ENCODE data around the gene CKAP2.
A peak's percentile ranks its signal among the peaks of the same experiment; 100 is the strongest.
"Not testable (repeated sequence)": the region's sequence is repeated elsewhere in the genome, so short reads cannot be mapped to it uniquely, and the experiment has no call there.

The CKAP2 gene

GRCh38 chr13:52454459-52454819, 839 bp upstream of the CKAP2 start:
- no peak for DNase-seq

- DNase-seq = peak; percentile 69 to 71
These were observed 381 bp downstream of the CKAP2 start for GRCh38 chr13:52455677-52456041.

GRCh38 chr13:52459668-52460067, 4.4 kb downstream of the CKAP2 start:
- no peak for DNase-seq

GRCh38 chr13:52461265-52461664, 6.0 kb downstream of the CKAP2 start:
- DNase-seq = no peak

- DNase-seq = no peak
These were observed 8.2 kb downstream of the CKAP2 start for GRCh38 chr13:52463526-52463925.

- not testable (repeated sequence) for DNase-seq
These were observed 13.2 kb downstream of the CKAP2 start for GRCh38 chr13:52468487-52468886.

- DNase-seq = not testable (repeated sequence)
These were observed 25.6 kb downstream of the CKAP2 start for GRCh38 chr13:52480677-52481428.

- not testable (repeated sequence) for DNase-seq
These were observed 31.8 kb downstream of the CKAP2 start for GRCh38 chr13:52487078-52487477.

GRCh38 chr13:52488763-52489162, 33.5 kb downstream of the CKAP2 start:
- not testable (repeated sequence) for DNase-seq

GRCh38 chr13:52491015-52491414, 35.7 kb downstream of the CKAP2 start:
- DNase-seq = not testable (repeated sequence)

- DNase-seq = not testable (repeated sequence)
These were observed 39.0 kb downstream of the CKAP2 start for GRCh38 chr13:52494241-52494640.

- DNase-seq = not testable (repeated sequence)
These were observed 42.7 kb downstream of the CKAP2 start for GRCh38 chr13:52497979-52498378.

GRCh38 chr13:52502277-52502676, 47.0 kb downstream of the CKAP2 start:
- not testable (repeated sequence) for DNase-seq

- not testable (repeated sequence) for DNase-seq
These were observed 50.6 kb downstream of the CKAP2 start for GRCh38 chr13:52505843-52506242.

- not testable (repeated sequence) for DNase-seq
These were observed 54.3 kb downstream of the CKAP2 start for GRCh38 chr13:52509532-52509931.

- DNase-seq = not testable (repeated sequence)
These were observed 55.0 kb downstream of the CKAP2 start for GRCh38 chr13:52510221-52510797.

- not testable (repeated sequence) for DNase-seq
These were observed 56.3 kb downstream of the CKAP2 start for GRCh38 chr13:52511598-52511997.

- not testable (repeated sequence) for DNase-seq
These were observed 58.8 kb downstream of the CKAP2 start for GRCh38 chr13:52513957-52514596.

- DNase-seq = not testable (repeated sequence)
These were observed 68.0 kb downstream of the CKAP2 start for GRCh38 chr13:52523323-52523722.

Data from activated CD4-positive, alpha-beta T cell treated with anti-CD3 and anti-CD28 coated beads, Interleukin-2, amount 50 U/mL, for 4 hours (primary cell).